Vagina (tissue), 2 donors: Measurements from ENCODE around the gene ADAMTS14. TPM values are rescaled to one million over a fixed set of nuclear protein-coding genes. Genes with fewer than 3 reads are reported as not detected.
"Not testable (repeated sequence)": the region's sequence is repeated elsewhere in the genome, so short reads cannot be mapped to it uniquely, and the experiment has no call there.

Source experiments
- DNase-seq, 2 donors: peaks; one replicate each; pipeline ENCODE4 v3.0.0-alpha.2; 2017; ENCODE audit errors: extremely low spot score in 2 of 2
- H3K27ac ChIP-seq: fragments of 200-600 bp; sonication (generic); one replicate; pipeline ENCODE4 v1.5.1; 2019
- H3K27me3 ChIP-seq: fragments of 200-600 bp; sonication (generic); one replicate; pipeline ENCODE4 v1.5.1; 2019
- H3K36me3 ChIP-seq, 2 donors: fragments of 200-600 bp; sonication (generic); one replicate each; pipeline ENCODE4 v1.5.1; 2017 to 2019
- H3K4me1 ChIP-seq: fragments of 200-600 bp; sonication (generic); one replicate; pipeline ENCODE4 v1.5.1; 2019
- H3K4me3 ChIP-seq, 2 donors: fragments of 200-600 bp; sonication (generic); 1 replicate in 1 of 2; 2 replicates in 1 of 2; pipeline ENCODE4 v1.5.1; 2016 to 2019
- H3K9me3 ChIP-seq: fragments of 200-600 bp; sonication (generic); one replicate; pipeline ENCODE4 v1.5.1; 2019
- POLR2A ChIP-seq, 2 donors: fragments of 450-650 bp; IDR thresholded peaks; one replicate each; pipeline ENCODE4 v1.6.1; 2017; ENCODE audit warnings: antibody characterized with exemption in 2 of 2, mild to moderate bottlenecking in 2 of 2, moderate library complexity in 2 of 2
- POLR2AphosphoS5 ChIP-seq, 2 donors: sonication (generic); formaldehyde crosslinking; IDR thresholded peaks; one replicate each; pipeline ENCODE4 v1.9.0; 2017; ENCODE audit warnings: antibody characterized with exemption in 2 of 2, mild to moderate bottlenecking in 2 of 2, low read depth in 1 of 2; ENCODE audit not compliant: insufficient read depth in 1 of 2
- intact Hi-C: fragments of 100-400 bp; cut with DNase I; formaldehyde crosslinking; loops from one replicate; pipeline ENCODE4 v1.15.1; 2023
- total RNA-seq: library from RNA; depleted of rRNA; stranded (reverse); fragments of >200 nt; gene quantifications from one replicate; pipeline ENCODE4 v1.2.3, GENCODE V29; 2016
- TF ChIP-seq, protein P1 (sequence below), 3 experiments: fragments of 450-650 bp in 2 of 3; fragments of 200-600 bp in 1 of 3; sonication (generic) in 1 of 3; IDR thresholded peaks; one replicate each; pipeline ENCODE4 v1.5.1; 2017 to 2019; ENCODE audit warnings: antibody characterized with exemption in 3 of 3, mild to moderate bottlenecking in 2 of 3, moderate library complexity in 2 of 3

ADAMTS14 gene
- total RNA-seq, 1 donor from 2014 or later: not detected

DNA sequence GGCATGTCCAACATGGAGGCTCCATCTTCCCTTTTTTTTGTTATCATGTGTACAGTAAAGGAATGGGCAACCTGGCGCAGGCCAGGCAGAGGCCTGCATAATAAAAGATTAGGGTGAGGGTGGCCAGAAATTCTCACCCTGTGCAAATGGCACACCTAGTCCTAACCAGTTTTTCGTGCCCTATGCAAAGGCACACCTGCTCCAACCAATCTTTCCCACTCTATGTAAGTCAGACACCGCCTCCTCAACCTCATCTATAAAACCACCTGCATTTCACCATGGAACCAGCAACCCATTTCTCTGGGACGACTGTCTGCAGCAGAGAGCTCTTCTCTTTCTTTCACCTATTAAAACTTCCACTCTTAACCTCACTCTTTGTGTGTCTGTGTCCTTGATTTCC is 96.8 kb downstream of the ADAMTS14 start:
- H3K27me3 ChIP-seq: no peaks in the 10 kb centered on the region
- no peak overlapping the region for H3K4me3 ChIP-seq
- H3K36me3 ChIP-seq: no peaks in the 10 kb centered on the region
- H3K4me1 ChIP-seq: no peaks in the 10 kb centered on the region
- no peak for DNase-seq
- no peaks in the 10 kb centered on the region for H3K9me3 ChIP-seq
- TF ChIP-seq POLR2A (IDR thresholded peaks at IDR 0.05) (no peak), POLR2AphosphoS5 (IDR thresholded peaks at IDR 0.05; ENCODE audit: insufficient read depth in 1 of 2, low read depth in 1 of 2) (no peak)
- no peak overlapping the region for H3K27ac ChIP-seq
- intact Hi-C loops: no loop called here

DNA sequence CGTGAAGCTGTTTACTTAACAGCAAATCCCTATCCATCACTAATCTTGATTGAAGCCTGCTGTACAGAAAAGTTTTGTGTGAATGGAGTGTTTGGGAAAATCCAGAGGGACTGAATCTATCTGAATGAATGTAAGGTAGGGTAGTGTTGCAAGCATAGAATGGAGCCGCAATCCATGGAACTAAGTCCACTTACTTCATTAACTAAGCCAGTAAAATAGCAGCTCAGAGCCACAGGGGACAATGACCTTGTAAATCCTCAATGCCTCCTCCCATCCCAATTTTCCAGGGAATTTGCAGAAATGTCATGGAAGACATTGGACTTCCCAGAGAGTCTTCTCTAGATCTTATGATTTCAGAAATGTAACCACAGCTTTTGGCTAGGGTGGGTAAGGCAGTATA is 97.7 kb downstream of the ADAMTS14 start:
- intact Hi-C loops: no loop called here
- TF ChIP-seq, protein P1, sequence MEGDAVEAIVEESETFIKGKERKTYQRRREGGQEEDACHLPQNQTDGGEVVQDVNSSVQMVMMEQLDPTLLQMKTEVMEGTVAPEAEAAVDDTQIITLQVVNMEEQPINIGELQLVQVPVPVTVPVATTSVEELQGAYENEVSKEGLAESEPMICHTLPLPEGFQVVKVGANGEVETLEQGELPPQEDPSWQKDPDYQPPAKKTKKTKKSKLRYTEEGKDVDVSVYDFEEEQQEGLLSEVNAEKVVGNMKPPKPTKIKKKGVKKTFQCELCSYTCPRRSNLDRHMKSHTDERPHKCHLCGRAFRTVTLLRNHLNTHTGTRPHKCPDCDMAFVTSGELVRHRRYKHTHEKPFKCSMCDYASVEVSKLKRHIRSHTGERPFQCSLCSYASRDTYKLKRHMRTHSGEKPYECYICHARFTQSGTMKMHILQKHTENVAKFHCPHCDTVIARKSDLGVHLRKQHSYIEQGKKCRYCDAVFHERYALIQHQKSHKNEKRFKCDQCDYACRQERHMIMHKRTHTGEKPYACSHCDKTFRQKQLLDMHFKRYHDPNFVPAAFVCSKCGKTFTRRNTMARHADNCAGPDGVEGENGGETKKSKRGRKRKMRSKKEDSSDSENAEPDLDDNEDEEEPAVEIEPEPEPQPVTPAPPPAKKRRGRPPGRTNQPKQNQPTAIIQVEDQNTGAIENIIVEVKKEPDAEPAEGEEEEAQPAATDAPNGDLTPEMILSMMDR (IDR thresholded peaks at IDR 0.05): no peak
- no peak for TF ChIP-seq POLR2AphosphoS5 (IDR thresholded peaks at IDR 0.05; ENCODE audit: insufficient read depth in 1 of 2, low read depth in 1 of 2)
- no peaks in the 10 kb centered on the region for H3K9me3 ChIP-seq
- H3K4me3 ChIP-seq: no peak overlapping the region
- no peaks in the 10 kb centered on the region for H3K4me1 ChIP-seq
- H3K27ac ChIP-seq: no peak overlapping the region
- H3K36me3 ChIP-seq: no peaks in the 10 kb centered on the region
- no peak for DNase-seq
- no peaks in the 10 kb centered on the region for H3K27me3 ChIP-seq

DNA sequence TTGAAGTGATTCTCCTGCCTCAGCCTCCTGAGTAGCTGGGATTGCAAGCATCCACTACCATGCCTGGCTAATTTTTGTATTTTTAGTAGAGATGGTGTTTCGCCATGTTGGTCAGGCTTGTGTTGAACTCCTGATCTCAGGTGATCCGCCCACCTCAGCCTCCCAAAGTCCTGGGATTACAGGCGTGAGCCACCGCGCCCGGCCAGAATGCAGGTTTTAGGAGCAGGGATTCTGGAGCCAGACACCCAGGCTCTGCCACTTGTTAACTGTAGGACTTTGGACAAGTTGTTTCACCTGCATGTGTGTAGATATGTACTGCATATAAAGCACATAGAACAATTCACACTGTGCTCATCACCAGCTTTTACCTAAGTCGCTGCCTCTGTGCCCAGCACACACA is 98.2 kb downstream of the ADAMTS14 start:
- H3K9me3 ChIP-seq, H3K4me1 ChIP-seq, H3K4me3 ChIP-seq, DNase-seq, intact Hi-C loops, H3K36me3 ChIP-seq, H3K27me3 ChIP-seq, H3K27ac ChIP-seq: not testable (repeated sequence)

DNA sequence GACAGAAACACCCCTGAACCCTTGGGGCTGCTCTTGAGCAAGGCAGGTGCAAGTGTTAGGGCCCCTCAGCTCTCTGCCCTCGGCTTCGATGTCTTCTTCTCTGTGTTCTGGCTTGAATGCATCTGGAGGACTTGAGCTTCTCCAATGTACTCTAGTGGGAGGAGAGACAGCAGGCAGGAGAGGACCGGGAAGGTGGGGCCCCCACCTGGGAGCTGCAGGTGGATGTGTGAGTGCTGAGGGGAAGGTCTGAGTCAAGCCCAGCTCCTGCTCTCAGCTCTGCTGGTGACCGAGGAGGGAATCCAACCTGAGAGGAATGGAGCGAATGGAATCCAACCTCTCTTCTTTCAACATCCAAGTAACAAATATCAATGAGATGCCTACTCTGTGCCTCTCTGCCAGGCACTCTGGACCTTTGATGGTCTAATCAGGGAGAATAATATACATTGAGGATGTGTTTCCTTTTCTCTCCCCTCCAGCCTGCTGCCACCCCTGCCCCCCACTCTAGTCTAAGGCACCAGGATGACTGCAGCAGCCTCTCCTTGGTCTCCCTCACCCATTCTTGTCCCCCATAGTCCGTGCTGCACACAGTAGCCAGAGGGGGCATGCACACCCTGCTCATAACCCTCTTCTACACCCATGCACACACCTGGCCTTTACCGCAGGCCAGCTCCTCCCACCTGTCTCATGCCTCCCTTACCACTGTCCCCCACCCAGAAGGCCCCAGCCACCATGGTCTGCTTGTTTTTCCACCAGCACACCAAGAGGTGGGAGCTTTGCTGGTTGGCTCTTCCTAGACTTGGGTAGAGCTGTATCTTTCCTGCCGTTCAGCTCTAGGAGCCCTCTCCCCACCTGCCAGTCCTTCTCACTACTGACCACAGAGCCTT is 99.2 kb downstream of the ADAMTS14 start:
- H3K9me3 ChIP-seq: no peaks in the 10 kb centered on the region
- H3K36me3 ChIP-seq: no peaks in the 10 kb centered on the region
- no peak for TF ChIP-seq POLR2AphosphoS5 (IDR thresholded peaks at IDR 0.05; ENCODE audit: insufficient read depth in 1 of 2, low read depth in 1 of 2)
- TF ChIP-seq POLR2A (IDR thresholded peaks at IDR 0.05): no peak
- TF ChIP-seq, protein P1 (IDR thresholded peaks at IDR 0.05): no peak
- intact Hi-C loops: no loop called here
- DNase-seq: peak; percentile 65 to 93
- H3K4me3 ChIP-seq: no peak overlapping the region
- no peaks in the 10 kb centered on the region for H3K4me1 ChIP-seq
- no peak overlapping the region for H3K27ac ChIP-seq
- H3K27me3 ChIP-seq: no peaks in the 10 kb centered on the region

DNA sequence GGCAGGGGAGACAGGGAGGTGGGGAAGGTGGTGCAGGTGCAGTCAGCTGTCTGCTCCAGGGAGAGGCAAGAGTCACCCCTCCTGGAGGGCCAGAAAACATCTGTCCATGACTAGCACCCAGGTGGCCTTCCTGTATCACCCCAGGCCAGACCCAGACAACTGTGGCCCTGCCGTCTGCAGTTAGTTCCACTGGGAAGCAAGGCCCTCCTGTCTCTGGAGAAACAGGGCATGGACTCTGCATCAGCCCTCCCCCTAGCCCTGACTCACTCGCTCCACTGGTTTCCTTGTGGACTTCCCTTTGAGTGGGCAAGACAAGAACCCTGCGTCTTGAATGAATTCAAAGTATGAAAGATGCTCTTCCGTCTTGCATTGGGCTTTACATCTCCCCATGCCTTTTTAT is 100.3 kb downstream of the ADAMTS14 start:
- no peak overlapping the region for H3K27ac ChIP-seq
- no peaks in the 10 kb centered on the region for H3K9me3 ChIP-seq
- H3K36me3 ChIP-seq: no peaks in the 10 kb centered on the region
- intact Hi-C loops: no loop called here
- no peaks in the 10 kb centered on the region for H3K27me3 ChIP-seq
- peak; percentile 64 to 71 for DNase-seq
- TF ChIP-seq, protein P1 (IDR thresholded peaks at IDR 0.05): no peak
- TF ChIP-seq POLR2AphosphoS5 (IDR thresholded peaks at IDR 0.05; ENCODE audit: insufficient read depth in 1 of 2, low read depth in 1 of 2) (no peak), POLR2A (IDR thresholded peaks at IDR 0.05) (no peak)
- H3K4me1 ChIP-seq: no peaks in the 10 kb centered on the region
- no peak overlapping the region for H3K4me3 ChIP-seq

DNA sequence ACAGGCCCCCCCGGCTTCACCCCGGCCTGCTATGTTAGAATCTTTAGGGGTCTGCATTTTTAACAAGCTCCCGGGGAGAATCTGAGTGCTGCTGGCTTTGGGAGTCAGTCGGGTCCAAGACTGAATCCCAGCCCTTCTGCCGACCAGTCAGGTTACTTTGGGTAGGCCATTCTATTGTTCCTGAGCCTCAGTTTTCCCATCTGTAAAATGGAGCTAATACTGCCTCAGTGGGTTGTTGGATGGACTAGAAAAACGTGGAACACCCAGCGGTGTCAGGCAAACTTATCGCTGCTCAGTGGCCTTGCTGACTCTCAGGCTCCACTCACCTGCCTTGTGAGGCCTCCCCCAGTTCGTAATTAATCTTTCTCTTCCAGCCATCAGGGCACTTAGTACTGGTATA is 101.2 kb downstream of the ADAMTS14 start:
- intact Hi-C loops: no loop called here
- TF ChIP-seq POLR2A (IDR thresholded peaks at IDR 0.05): no peak
- TF ChIP-seq, protein P1 (IDR thresholded peaks at IDR 0.05): no peak
- no peak for TF ChIP-seq POLR2AphosphoS5 (IDR thresholded peaks at IDR 0.05; ENCODE audit: insufficient read depth in 1 of 2, low read depth in 1 of 2)
- DNase-seq: peak in 1 of 2 donors; percentile 84

More for the DNA sequence above, 101.2 kb downstream of the ADAMTS14 start:
- H3K9me3 ChIP-seq: no peaks in the 10 kb centered on the region
- no peaks in the 10 kb centered on the region for H3K4me1 ChIP-seq
- no peaks in the 10 kb centered on the region for H3K36me3 ChIP-seq
- H3K27ac ChIP-seq: no peak overlapping the region
- H3K4me3 ChIP-seq: no peak overlapping the region
- H3K27me3 ChIP-seq: no peaks in the 10 kb centered on the region
